ENCODE results near the gene LRG1. TPM values are rescaled to one million over a fixed set of nuclear protein-coding genes. Genes with fewer than 3 reads are reported as not detected.

The LRG1 gene
- total and polyA plus RNA-seq, 9 donors, result 0.33 to 7.6 (median 2.7) TPM

GRCh38 chr19:4555657-4556561 lies 16.1 kb upstream of the LRG1 start:
- Histone ChIP-seq H3K4me1 (ENCODE audit: insufficient read depth) (no peaks in the 10 kb centered on the region), H3K27ac (no peak overlapping the region), H3K36me3 (no peaks in the 10 kb centered on the region), H3K27me3 (no peaks in the 10 kb centered on the region), H3K9me3 (no peaks in the 10 kb centered on the region), H3K4me3 (no peak overlapping the region)
- DNase-seq, result peak in 1 of 5 donors; percentile 28
- no peak for TF ChIP-seq EP300 (IDR thresholded peaks at IDR 0.05)
- no peak for TF ChIP-seq CTCF (IDR thresholded peaks at IDR 0.05)
- no peak for TF ChIP-seq POLR2A (IDR thresholded peaks at IDR 0.05)
- intact Hi-C loops (cut with DNase I), result loop anchor here in 2 of 4 donors (5.0 to 10.0 kb wide), 2 partner anchors 81 to 291 kb away; partner anchors contain the start of gene TNFAIP8L1 (in 1 of the 2)
- WGBS, 3 donors, result 60 to 68% (median 65%) methylated on average over 43 of the region's 43 CpGs

GRCh38 chr19:4554717-4555116 lies 14.9 kb upstream of the LRG1 start:
- TF ChIP-seq EP300 (IDR thresholded peaks at IDR 0.05), result no peak
- no peak for TF ChIP-seq POLR2A (IDR thresholded peaks at IDR 0.05)
- no peak for TF ChIP-seq CTCF (IDR thresholded peaks at IDR 0.05)
- Histone ChIP-seq H3K9me3 (no peaks in the 10 kb centered on the region), H3K4me1 (ENCODE audit: insufficient read depth) (no peaks in the 10 kb centered on the region), H3K36me3 (no peaks in the 10 kb centered on the region), H3K27me3 (no peaks in the 10 kb centered on the region), H3K4me3 (no peak overlapping the region), H3K27ac (no peak overlapping the region)
- intact Hi-C loops (cut with DNase I), result loop anchor here in 2 of 4 donors (5.0 to 10.0 kb wide), 2 partner anchors 83 to 290 kb away; partner anchors contain the start of gene TNFAIP8L1 (in 1 of the 2)
- WGBS, 3 donors, result 63 to 72% (median 65%) methylated on average over 7 of the region's 7 CpGs
- no peak for DNase-seq

- 50 to 83% (median 64%) methylated on average over 3 of the region's 3 CpGs for WGBS, 3 donors
- no peaks in the 10 kb centered on the region for H3K4me1 ChIP-seq (ENCODE audit: insufficient read depth)
- H3K27me3 ChIP-seq, result no peaks in the 10 kb centered on the region
- TF ChIP-seq CTCF (IDR thresholded peaks at IDR 0.05) (no peak), EP300 (IDR thresholded peaks at IDR 0.05) (no peak), POLR2A (IDR thresholded peaks at IDR 0.05) (no peak)
- no peaks in the 10 kb centered on the region for H3K36me3 ChIP-seq
- no peak overlapping the region for H3K27ac ChIP-seq
- no peaks in the 10 kb centered on the region for H3K9me3 ChIP-seq
- intact Hi-C loops (cut with DNase I), result loop anchor here in 1 of 4 donors (10.0 kb wide), 1 partner anchor 289 kb away; no protein-coding TSS in a partner anchor
- no peak overlapping the region for H3K4me3 ChIP-seq
- no peak for DNase-seq
Observed at GRCh38 chr19:4553775-4554174, 13.9 kb upstream of the LRG1 start.

- Histone ChIP-seq H3K4me1 (ENCODE audit: insufficient read depth) (no peaks in the 10 kb centered on the region), H3K4me3 (no peak overlapping the region), H3K36me3 (no peaks in the 10 kb centered on the region), H3K9me3 (no peaks in the 10 kb centered on the region), H3K27ac (no peak overlapping the region), H3K27me3 (no peaks in the 10 kb centered on the region)
- intact Hi-C loops (cut with DNase I), result loop anchor here in 1 of 4 donors (10.0 kb wide), 1 partner anchor 288 kb away; no protein-coding TSS in a partner anchor
- no peak for DNase-seq
- TF ChIP-seq CTCF (IDR thresholded peaks at IDR 0.05), result no peak
- no peak for TF ChIP-seq EP300 (IDR thresholded peaks at IDR 0.05)
- TF ChIP-seq POLR2A (IDR thresholded peaks at IDR 0.05), result no peak
Observed at GRCh38 chr19:4553092-4553695, 13.4 kb upstream of the LRG1 start.

Data from ovary (tissue), 9 donors.